Measurements from ENCODE around the gene DENND6A. TPM values are rescaled to one million over a fixed set of nuclear protein-coding genes. Genes with fewer than 3 reads are reported as not detected.
A peak's percentile ranks its signal among the peaks of the same experiment; 100 is the strongest.

The DENND6A gene
- total RNA-seq, 2 donors from 2014 or later: 5.9 to 9.9 TPM

GRCh38 chr3:57575966-57576626, 116.8 kb downstream of the DENND6A start:
- 62 to 65% methylated on average over 3 of the region's 3 CpGs for WGBS, 2 donors
- Histone ChIP-seq H3K27me3 (no peaks in the 10 kb centered on the region), H3K4me3 (no peak overlapping the region), H3K27ac (peak overlapping the region in 1 of 4 donors; percentile 38), H3K9me3 (no peaks in the 10 kb centered on the region), H3K36me3 (replicated peaks in 1 of 2; ENCODE audit: insufficient read depth in 1 of 2, low read depth in 2 of 2) (peaks cover 12 to 13% of the 10 kb centered on the region in 2 donors), H3K4me1 (peaks cover 40% of the 10 kb centered on the region)
- DNase-seq (no peak), ATAC-seq (no peak)
- TF ChIP-seq, protein P1, sequence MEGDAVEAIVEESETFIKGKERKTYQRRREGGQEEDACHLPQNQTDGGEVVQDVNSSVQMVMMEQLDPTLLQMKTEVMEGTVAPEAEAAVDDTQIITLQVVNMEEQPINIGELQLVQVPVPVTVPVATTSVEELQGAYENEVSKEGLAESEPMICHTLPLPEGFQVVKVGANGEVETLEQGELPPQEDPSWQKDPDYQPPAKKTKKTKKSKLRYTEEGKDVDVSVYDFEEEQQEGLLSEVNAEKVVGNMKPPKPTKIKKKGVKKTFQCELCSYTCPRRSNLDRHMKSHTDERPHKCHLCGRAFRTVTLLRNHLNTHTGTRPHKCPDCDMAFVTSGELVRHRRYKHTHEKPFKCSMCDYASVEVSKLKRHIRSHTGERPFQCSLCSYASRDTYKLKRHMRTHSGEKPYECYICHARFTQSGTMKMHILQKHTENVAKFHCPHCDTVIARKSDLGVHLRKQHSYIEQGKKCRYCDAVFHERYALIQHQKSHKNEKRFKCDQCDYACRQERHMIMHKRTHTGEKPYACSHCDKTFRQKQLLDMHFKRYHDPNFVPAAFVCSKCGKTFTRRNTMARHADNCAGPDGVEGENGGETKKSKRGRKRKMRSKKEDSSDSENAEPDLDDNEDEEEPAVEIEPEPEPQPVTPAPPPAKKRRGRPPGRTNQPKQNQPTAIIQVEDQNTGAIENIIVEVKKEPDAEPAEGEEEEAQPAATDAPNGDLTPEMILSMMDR (IDR thresholded peaks at IDR 0.05): no peak
- no peak for TF ChIP-seq POLR2A (IDR thresholded peaks at IDR 0.05)
- intact Hi-C loops (cut with DNase I): no loop called here

Small RNAs within 50 kb of the gene (small RNA-seq; reads per million reads assigned to genes)
- gene RNU6ATAC26P: not detected

Other genes with a start within 250 kb of the DENND6A start
- under 1 TPM; 0.52 to 0.99 TPM for gene DNAH12, start 148.7 kb downstream of the DENND6A start, total RNA-seq
- gene PDE12, start 136.8 kb downstream of the DENND6A start, total RNA-seq: 10 to 100 TPM in 1 of 2 donors, 1 to 10 TPM in 1; 7.5 to 13.5 TPM
- gene ARF4, start 95.7 kb downstream of the DENND6A start, total RNA-seq: 10 to 100 TPM; 62.0 to 90.3 TPM
- 10 to 100 TPM; 36.6 TPM for gene SLMAP, start 63.2 kb upstream of the DENND6A start, total RNA-seq

Measured in body of pancreas (tissue), 4 donors.